HG02852 (cell line): ENCODE data around the gene FGFR2.
"Not testable (repeated sequence)": the region's sequence is repeated elsewhere in the genome, so short reads cannot be mapped to it uniquely, and the experiment has no call there.

ENCODE experiments used
- ATAC-seq: cut with Tn5 transposase; IDR thresholded peaks from one replicate; pipeline ENCODE4 v1.9.1; 2021; ENCODE audit warnings: mild to moderate bottlenecking, moderate library complexity; ENCODE audit not compliant: unreplicated experiment

The FGFR2 gene

DNA sequence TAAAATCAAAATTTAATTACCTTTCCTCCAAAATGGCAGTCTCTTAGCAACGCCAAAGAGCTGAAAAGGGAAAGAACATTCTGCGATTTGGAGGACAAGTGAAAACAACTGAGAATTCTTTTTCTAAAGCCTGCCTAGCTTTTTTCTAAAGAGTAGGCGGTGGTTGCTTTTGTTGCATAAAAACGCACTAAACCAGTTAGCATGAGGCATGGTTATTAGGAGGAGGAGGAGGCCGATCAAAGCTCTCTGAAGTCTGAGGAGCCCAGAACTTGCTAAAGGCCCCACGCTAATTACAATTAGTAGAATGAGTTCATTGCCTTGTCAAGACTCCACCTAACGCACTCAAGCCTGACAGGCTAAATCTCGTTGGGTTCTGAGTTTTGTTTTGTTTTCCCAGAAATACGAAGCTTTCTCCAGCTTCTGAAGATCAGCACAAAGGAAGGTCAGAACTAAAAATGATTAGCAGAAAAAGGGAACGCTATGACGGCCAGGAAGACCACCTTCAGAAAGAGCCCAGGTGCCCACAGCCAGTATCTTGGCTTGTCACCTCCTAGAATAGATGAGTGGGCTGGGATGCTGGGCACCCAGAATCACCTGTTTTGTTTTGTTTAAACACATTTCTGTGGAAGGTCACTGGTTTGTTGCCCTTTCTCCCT is 72.0 kb downstream of the FGFR2 start:
- no peak for ATAC-seq

DNA sequence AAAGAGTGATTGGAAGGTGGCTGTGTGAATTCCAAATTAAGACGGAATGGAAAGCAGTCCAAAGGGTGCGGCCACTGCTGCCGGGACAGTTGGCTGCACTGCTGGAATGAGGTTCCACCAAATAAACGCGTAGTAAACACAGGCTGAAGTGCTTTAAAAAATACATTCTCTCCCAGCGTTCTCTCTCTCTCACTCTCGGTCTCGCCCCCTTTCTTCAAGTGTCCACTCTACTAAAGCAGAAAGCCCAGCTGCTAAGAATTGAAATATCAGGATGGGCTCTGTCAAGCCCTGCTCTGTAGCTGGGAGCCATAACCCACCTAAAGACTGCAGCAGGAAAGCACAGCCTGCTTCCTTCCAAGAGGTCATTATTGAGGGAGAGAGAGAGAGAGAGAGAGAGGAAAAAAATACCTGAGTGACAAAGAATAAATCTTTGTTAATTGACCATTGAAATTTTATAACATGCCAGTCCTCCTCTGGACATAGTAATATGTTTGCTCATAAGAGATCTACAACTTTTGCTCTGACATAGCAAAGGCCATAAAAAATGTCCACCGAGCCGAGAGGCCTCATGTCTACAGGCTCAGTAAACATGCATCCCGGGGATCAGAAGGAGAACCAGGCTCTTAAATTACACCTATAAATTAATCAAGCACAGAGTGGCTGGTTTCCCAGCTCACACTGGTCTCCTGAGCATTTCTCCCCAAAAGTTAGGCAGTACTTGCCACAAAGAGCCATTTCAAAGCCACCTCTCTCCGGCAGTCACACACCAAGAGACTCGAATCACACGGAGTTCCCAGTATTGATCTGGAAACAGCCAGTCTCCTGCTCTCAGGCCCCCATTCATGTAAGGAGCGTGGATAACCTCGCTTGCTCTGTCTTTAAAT is 72.8 kb downstream of the FGFR2 start:
- no peak for ATAC-seq

DNA sequence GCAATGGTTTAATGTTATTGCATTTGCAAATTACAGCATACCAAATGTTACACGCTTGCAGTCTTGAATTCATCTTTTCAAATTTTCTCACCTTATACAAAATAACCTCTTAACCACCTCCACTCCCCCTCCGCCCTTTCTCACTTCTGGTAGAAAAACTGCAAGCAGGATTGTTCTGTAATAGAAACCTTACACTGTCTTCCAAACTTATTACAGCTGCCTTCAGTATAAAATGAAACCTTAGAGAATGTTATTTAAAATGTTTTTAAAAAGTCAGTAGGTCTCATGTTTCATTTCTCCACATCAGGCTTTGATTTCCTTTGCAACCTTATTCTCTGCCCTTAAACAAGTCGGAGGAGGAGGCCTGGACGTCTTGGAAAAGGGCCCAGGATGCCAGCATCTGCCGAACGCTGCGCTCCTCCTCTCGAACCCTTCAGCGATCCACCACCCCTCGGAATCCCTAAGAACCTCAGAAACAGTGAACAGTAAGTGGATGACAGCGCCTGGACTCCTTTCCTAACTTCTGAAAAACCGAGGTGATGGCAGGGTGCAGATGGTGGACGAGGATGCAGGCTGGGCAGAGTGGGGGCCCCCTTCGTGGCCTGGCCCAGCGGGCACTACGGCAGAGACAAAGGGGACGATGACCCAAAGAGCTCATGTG is 74.0 kb downstream of the FGFR2 start:
- ATAC-seq = no peak

DNA sequence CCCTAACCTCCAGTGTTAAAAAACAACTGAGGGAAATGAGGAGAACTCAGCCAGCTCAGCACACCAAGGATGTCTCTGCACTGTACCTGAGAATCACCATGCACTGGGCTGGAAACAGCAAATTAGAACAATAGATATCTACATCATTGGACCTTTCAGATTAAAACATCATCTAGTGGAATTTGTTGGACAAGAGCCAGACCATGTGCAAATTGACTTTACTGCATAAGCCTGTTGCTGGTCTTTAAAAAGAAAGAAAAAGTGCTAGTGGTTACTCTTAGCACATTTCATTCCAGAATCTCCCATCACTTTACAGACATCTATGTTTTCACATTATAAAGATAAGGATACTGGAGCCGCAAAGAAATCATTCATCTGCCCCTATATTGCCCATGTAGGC is 75.4 kb downstream of the FGFR2 start:
- ATAC-seq = no peak

DNA sequence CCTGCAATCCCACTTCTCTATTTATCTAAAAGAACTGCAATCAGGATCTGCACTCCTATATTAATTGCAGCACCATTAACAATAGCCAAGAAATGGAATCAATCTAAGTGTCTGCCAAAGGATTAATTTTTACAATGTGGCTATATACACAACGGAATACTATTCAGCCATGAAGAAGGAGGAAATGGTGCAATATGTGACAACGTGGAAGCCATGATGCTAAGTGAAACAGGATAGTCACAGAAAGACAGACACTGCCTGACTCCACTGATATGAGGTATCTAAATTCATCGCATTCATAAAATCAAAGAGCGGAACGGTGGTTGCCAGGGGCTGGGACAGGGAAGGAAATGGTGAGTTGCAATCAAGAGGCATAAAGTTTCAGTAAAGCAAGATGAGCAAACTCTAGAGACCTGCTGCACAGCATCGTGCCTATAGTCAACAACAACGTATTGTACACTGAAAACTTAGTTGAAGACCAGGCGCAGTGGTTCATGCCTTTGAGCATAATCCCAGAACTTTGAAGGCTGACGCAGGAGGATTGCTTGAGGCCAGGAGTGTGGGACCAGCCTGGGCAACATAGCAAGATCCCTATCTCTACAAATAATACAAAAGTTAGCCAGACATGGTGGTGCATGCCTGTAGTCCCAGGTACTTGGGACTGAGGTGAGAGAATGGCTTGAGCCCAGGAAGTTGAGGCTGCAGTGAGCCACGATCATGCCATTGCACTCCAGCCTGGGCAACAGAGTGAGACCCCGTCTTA is 76.3 kb downstream of the FGFR2 start:
- no peak for ATAC-seq

DNA sequence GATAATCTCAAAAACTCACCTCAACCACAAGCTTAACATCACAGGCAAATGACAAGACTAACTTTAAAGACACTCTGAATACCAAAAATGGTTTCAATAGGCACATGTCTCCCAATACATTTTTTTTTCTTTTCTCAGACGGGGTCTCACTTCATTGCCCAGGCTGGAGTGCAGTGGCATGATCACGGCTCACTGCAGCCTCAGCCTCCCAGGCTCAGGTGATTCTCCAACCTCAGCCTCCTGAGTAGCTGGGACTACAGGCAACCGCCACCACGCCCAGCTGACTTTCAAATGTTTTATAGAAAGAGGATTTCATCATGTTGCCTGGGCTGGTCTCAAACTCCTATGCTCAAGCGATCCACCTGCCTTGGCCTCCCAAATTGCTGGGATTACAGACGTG is 77.7 kb downstream of the FGFR2 start:
- not testable (repeated sequence) for ATAC-seq

DNA sequence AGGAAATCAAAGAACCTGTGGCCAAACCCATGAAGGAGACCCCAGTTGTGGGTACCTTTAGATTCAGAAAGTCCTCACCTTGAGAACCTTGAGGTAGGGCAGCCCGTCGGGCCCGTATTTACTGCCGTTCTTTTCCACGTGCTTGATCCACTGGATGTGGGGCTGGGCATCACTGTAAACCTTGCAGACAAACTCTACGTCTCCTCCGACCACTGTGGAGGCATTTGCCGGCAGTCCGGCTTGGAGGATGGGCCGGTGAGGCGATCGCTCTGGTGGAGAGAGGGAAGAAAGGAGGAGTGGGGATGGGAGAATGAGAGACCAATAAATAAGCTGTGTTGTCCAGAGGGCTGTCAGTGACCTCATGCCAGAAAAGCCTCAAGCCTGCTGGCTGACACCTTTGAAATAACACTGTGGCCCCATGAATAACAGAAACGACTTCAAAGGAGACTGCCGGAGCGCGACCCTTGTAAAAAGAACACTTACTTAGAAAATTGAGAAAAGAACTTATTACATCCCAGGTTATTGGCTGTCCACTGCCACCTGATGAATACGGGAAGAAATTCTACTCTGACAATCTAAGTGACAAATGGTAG is 78.2 kb downstream of the FGFR2 start:
- no peak for ATAC-seq

DNA sequence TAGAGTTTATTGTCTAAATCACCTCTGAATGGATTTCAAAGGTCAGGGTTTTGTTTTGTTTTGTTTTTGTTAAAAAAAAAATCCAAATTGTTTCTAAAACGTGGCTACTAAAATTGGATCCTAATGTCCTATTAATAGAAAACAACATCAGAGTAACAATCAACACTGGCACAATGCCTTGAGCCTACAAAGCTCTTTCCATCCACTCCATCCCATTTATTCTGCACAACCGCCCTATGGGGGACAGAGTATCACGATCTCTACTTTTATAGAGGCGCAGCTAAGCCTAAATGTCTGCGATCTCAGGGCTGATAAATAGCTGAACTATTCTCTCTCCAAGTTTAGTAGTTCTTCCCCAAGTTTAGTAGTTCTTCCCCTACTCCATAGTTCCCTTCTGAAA is 78.8 kb downstream of the FGFR2 start:
- no peak for ATAC-seq

DNA sequence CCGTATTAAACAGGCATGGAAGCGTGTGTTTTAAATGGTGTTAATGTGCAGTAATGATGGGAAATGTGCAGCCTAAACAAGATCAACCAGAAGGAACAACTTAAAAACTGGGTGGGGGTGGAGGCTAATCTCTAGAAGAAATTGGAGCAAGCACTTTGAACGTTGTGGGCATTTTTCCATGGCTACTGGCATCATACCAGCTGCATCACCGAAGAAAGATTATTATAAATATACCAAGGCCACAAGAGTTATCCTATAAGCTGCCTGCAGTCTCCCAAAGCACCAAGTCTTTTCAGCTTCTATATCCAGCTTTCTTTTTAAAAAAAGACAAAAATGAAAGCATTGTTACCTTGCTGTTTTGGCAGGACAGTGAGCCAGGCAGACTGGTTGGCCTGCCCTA is 79.9 kb downstream of the FGFR2 start:
- ATAC-seq = no peak

DNA sequence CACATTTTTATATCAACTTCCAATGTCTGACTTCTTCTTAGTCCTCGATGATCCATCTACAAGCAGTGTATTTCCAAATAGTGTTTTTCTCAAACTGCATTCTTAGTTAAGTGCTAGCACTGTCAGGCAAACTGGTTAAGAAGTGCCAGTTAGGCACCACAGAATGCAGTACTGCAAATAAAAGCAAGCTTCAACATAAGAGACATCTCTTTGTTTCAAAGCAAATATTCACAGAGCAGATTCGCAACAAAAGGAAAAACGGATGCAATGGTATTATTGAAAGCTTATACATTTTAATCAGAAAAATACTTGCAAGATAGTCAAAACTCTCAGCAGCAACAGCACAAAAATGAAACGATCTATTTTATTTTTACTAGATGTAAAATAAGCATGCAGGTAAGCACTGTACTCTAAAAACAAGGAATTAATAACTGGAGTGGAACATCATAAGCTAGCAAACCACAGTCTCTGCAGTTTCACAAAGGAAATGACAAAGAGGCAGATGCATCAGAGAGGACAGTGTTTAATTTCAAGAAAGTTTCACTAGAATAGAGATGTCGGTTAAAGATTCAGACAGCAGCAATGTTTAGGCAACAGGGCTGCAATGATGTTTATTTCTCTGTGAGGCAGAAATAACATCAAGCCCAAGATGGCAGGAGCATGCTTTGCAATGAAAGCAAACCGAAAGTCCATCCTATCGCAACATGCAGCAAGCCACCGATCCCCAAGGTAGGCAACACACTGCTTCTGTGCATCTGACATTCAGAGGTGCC is 82.0 kb downstream of the FGFR2 start:
- ATAC-seq = peak; percentile 47

DNA sequence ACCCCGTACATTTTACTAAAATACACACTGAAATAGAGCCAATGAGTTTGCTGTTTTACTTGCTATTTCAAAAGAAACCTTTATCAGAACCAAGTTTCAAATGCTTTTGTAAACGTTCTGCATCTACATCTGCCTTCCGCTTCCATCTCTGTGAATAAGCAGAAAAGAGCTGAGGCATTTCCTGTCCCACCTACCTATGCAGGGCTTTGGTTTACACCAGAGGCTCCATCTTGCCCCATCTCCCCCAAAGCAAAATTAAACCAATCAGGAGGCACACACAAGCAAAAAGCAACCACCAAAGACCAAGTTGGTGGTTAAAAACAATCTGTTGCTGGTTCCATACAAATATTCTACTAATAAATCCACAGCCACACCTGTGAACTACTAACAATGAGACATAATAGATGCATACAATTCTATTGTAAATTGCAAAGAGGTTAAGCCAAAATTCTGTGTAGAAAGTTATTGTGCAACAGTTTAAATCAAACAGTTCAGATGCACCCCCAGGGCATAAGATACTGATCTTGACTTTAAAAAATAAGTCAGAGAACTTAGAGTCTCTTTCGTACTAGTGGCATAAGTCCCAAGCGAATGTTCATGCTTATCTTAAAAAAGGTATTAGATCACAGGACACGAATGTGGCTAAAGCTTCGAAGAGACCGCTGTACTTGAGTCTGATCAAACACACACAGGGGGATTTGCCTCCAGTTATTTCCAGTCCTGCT is 83.9 kb downstream of the FGFR2 start:
- no peak for ATAC-seq

DNA sequence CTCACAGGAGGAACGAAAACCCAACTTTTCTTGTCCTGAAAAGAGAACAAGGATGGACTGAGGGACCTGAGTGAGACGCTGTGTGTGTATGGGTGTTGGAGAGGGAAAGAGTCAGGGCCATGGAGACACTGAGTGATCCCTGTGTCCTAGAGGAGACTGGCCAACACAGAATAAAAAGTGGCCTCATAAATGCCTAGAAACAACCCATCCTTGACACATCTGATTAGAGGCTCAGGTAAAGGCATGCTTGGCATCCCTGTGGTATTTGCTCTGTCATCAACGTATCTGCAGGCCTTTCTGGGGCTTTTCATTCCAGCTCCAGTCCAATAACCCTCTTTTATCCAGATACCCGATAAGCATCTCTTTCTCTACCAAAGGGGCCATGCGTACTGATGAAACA is 86.3 kb downstream of the FGFR2 start:
- no peak for ATAC-seq

DNA sequence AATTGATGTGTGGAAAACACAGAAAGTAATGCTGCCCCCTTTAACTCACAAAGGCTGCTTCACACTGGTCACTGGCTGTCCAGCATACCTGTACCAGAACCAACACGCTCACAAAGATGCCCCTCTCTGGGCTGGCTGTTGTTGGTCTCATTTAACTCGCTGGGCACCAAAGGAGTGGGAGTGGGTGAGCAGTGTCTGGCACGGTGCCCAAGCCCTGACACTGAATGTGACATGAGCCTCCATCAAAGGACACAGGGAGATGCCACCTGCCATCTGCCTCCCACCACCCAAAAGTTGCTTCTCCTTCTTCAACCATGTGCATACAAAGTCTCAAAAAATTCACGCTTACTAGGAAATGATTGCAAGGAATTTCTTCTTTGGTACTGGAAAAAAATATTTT is 86.8 kb downstream of the FGFR2 start:
- no peak for ATAC-seq

DNA sequence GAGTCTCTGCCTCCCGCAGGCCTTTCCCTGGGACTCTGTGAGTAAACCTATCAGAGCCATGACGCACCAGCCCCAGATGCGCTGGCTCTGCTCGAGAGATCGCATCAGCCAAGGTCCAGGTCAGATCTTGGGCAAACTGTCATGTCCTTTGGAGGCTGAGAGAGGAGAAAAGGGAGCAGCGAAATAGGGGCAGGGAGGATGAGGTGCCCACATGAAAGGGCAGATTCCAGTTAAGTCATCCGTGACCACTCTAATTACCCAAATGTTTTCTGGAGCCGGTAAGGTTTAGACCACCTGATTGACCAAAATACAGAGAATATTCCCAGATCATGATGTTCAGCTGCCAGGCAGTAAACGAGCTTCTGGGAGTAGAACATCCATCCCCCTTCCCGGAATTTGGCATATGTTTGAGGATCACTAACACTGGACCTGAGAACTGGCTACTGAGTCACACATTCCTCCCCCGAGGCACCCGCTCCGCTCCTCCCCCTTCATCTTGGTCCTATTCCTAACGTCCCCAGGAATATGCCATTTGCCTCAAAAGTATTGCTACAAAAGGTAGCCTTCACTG is 88.0 kb downstream of the FGFR2 start:
- no peak for ATAC-seq

DNA sequence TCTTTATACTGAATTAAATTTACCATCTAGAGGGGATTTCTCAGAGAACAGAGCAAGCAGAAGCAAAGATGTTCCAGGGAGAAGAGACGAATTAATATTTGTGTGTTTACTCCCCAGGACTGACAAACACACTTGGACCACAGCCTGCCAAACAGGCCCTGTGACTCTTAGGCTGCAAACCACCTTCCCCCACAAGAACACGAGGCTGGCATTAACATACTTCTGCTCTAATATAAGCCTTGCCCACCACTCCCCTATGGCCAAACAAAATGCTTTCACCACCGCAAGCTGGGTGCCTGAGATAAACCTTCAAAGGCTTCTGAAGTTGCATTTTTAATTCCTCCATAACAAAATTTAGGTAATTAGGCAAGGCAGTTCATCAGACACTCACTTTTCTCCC is 88.4 kb downstream of the FGFR2 start:
- ATAC-seq = no peak

DNA sequence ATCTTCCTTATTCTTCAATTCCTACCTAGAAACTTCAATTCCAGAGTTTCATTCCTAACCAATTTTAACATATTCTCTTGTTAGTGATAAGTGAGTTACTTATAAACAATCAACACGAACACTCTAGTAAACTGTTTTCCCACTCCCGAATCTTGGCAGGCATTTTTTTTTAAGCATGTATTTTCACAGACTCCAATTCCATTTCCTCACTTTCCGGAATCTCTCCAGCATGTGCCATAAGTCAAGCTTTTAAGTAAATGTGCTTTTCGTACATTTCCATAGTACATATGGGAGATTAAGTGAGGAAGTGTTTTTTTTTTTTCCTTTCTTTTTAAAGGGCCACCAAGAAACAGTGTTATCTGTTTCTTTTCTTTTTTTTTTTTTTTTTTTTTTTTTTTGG is 89.1 kb downstream of the FGFR2 start:
- ATAC-seq = no peak

DNA sequence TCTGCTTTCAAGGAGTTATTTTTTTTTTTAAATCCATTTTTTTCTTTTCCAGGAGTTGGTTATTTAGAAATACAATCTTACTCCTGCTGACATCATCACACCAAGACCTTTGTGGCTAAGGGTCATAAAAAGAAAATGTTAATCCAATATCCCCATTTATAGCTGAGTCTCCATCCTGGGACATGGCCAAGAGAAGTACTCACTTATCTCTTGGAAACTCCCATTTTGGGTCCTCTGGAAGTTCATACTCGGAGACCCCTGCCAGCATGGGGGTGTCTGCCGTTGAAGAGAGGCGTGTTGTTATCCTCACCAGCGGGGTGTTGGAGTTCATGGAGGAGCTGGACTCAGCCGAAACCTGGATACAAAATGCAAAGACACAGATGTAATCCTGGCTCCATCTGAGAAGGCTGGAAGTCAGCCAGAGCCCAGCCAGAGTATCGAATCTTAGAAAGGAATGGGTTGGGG is 94.6 kb downstream of the FGFR2 start:
- ATAC-seq = no peak

DNA sequence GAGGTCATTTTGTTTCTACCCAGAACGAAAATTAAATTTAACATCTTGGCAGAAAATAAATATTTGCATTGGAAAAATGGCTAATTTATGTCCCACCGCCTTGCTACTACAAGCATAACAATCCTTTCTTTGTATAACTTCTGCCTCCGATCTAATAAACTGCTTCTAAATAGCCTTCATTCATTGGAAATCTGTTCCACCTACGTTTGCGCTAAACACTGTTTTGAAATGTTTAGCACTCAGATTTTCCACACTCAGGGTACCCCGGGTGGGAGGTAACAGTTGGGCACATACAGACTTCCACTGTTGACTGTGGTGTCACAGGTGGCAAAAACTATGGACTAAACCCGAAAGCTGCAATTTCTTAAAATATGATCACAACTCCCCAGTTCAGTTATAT is 96.4 kb downstream of the FGFR2 start:
- no peak for ATAC-seq
